Suprapubic skin (tissue), 4 donors: ENCODE data around the gene ATL1. TPM values are rescaled to one million over a fixed set of nuclear protein-coding genes. Genes with fewer than 3 reads are reported as not detected.

Experiments used
- DNase-seq, 2 donors: peaks; one replicate each; pipeline ENCODE4 v3.0.0-alpha.2; 2019; ENCODE audit warnings: low spot score in 2 of 2
- H3K27ac ChIP-seq: fragments of 200-600 bp; sonication (generic); one replicate; pipeline ENCODE4 v1.5.1; 2019
- H3K27me3 ChIP-seq: fragments of 200-600 bp; sonication (generic); one replicate; pipeline ENCODE4 v1.5.1; 2019
- H3K36me3 ChIP-seq: fragments of 200-600 bp; sonication (generic); one replicate; pipeline ENCODE4 v1.5.1; 2019
- H3K4me1 ChIP-seq: fragments of 200-600 bp; sonication (generic); one replicate; pipeline ENCODE4 v1.5.1; 2019
- H3K4me3 ChIP-seq: fragments of 200-600 bp; sonication (generic); one replicate; pipeline ENCODE4 v1.5.1; 2019; ENCODE audit warnings: mild to moderate bottlenecking
- H3K9me3 ChIP-seq: fragments of 200-600 bp; sonication (generic); one replicate; pipeline ENCODE4 v1.5.1; 2019
- CTCF ChIP-seq, 2 donors: fragments of 200-600 bp in 1 of 2; fragments of 450-650 bp in 1 of 2; sonication (generic) in 1 of 2; IDR thresholded peaks; one replicate each; pipeline ENCODE4 v1.5.1; 2016 to 2019; ENCODE audit warnings: antibody characterized with exemption in 2 of 2, mild to moderate bottlenecking in 1 of 2, moderate library complexity in 1 of 2
- EP300 ChIP-seq: sonication (generic); formaldehyde crosslinking; IDR thresholded peaks from one replicate; pipeline ENCODE4 v1.6.1; 2017; ENCODE audit warnings: antibody characterized with exemption
- POLR2A ChIP-seq, 2 donors: fragments of 450-650 bp; IDR thresholded peaks; one replicate each; pipeline ENCODE4 v1.6.1; 2017; ENCODE audit warnings: antibody characterized with exemption in 2 of 2, mild to moderate bottlenecking in 2 of 2, moderate library complexity in 2 of 2
- POLR2AphosphoS5 ChIP-seq, 3 donors: sonication (generic); formaldehyde crosslinking; IDR thresholded peaks; one replicate each; pipeline ENCODE4 v1.6.1; 2017; ENCODE audit warnings: antibody characterized with exemption in 3 of 3
- WGBS: methylation state at CpG from one replicate; pipeline ENCODE4 v1.1.5; 2018; 5-methylcytosine and 5-hydroxymethylcytosine counted together
- total RNA-seq, 4 donors: library from RNA; depleted of rRNA; stranded (reverse); fragments of >200 nt; gene quantifications; one replicate each; pipeline ENCODE4 v1.1.0, GENCODE V29; 2016

ATL1 gene
- total RNA-seq, 4 donors from 2014 or later, result 8.2 to 22.8 (median 14.5) TPM

- TF ChIP-seq EP300, result no peak
- no peak for TF ChIP-seq POLR2A (IDR thresholded peaks at IDR 0.05)
- TF ChIP-seq CTCF (IDR thresholded peaks at IDR 0.05), result no peak
- no peak for TF ChIP-seq POLR2AphosphoS5 (IDR thresholded peaks at IDR 0.05)
- no peaks in the 10 kb centered on the region for H3K9me3 ChIP-seq
- H3K36me3 ChIP-seq, result no peaks in the 10 kb centered on the region
- WGBS, result 37% methylated on average over 5 of the region's 5 CpGs
- no peak overlapping the region for H3K4me3 ChIP-seq
- peak overlapping the region; percentile 77 for H3K27ac ChIP-seq
- DNase-seq, result no peak
- H3K27me3 ChIP-seq, result no peaks in the 10 kb centered on the region
- H3K4me1 ChIP-seq, result peaks cover 45% of the 10 kb centered on the region
These were observed 38.8 kb upstream of the ATL1 start for GRCh38 chr14:50520947-50521815.

- H3K27me3 ChIP-seq, result no peaks in the 10 kb centered on the region
- peak overlapping the region; percentile 53 for H3K27ac ChIP-seq
- H3K9me3 ChIP-seq, result no peaks in the 10 kb centered on the region
- DNase-seq, result no peak
- TF ChIP-seq CTCF (IDR thresholded peaks at IDR 0.05) (no peak), EP300 (no peak), POLR2AphosphoS5 (IDR thresholded peaks at IDR 0.05) (no peak)
- H3K4me1 ChIP-seq, result peaks cover 45% of the 10 kb centered on the region
- WGBS, result 79% methylated on average over 1 of the region's 1 CpG
- H3K36me3 ChIP-seq, result no peaks in the 10 kb centered on the region
- H3K4me3 ChIP-seq, result no peak overlapping the region
These were observed 38.0 kb upstream of the ATL1 start for GRCh38 chr14:50521912-50522341.

- no peak for DNase-seq
- Histone ChIP-seq H3K4me1 (peaks cover 43% of the 10 kb centered on the region), H3K27me3 (no peaks in the 10 kb centered on the region), H3K4me3 (no peak overlapping the region), H3K9me3 (no peaks in the 10 kb centered on the region), H3K36me3 (no peaks in the 10 kb centered on the region), H3K27ac (no peak overlapping the region)
- WGBS, result 93% methylated on average over 5 of the region's 5 CpGs
- TF ChIP-seq POLR2A (IDR thresholded peaks at IDR 0.05) (no peak), POLR2AphosphoS5 (IDR thresholded peaks at IDR 0.05) (no peak), EP300 (no peak), CTCF (IDR thresholded peaks at IDR 0.05) (no peak)
These were observed 36.5 kb upstream of the ATL1 start for GRCh38 chr14:50523271-50524041.

- H3K27me3 ChIP-seq, result no peaks in the 10 kb centered on the region
- no peaks in the 10 kb centered on the region for H3K9me3 ChIP-seq
- 90% methylated on average over 2 of the region's 2 CpGs for WGBS
- H3K27ac ChIP-seq, result no peak overlapping the region
- no peaks in the 10 kb centered on the region for H3K36me3 ChIP-seq
- TF ChIP-seq POLR2AphosphoS5 (IDR thresholded peaks at IDR 0.05) (no peak), EP300 (no peak), CTCF (IDR thresholded peaks at IDR 0.05) (no peak), POLR2A (IDR thresholded peaks at IDR 0.05) (no peak)
- H3K4me3 ChIP-seq, result no peak overlapping the region
- DNase-seq, result no peak
- H3K4me1 ChIP-seq, result peaks cover 44% of the 10 kb centered on the region
These were observed 35.9 kb upstream of the ATL1 start for GRCh38 chr14:50524060-50524459.
